Endothelial cell of umbilical vein (primary cell): Measurements from ENCODE around the gene AGBL4. TPM values are rescaled to one million over a fixed set of nuclear protein-coding genes. Genes with fewer than 3 reads are reported as not detected.

Experiments
- BruUV-seq: library from RNA; stranded (reverse); fragments of 400-500 nt; replicated peaks from 2 replicates; lab custom pipeline; 2021; lab: Mats Ljungman, UMichigan
- CTCF ChIA-PET: fragments of 300-600, 350-600 bp; sonication (Branson Sonifier 250); formaldehyde crosslinking; loops from one replicate; lab custom pipeline; 2021; ENCODE audit warnings: antibody characterized with exemption, inconsistent platforms; lab: Charles Lee
- POLR2A ChIA-PET: fragments of 300-600, 350-600 bp; sonication (Branson Sonifier 250); formaldehyde crosslinking; loops from one replicate; lab custom pipeline; 2021; ENCODE audit warnings: antibody characterized with exemption, inconsistent platforms; lab: Charles Lee
- DNase-seq: peaks from one replicate; pipeline ENCODE4 v3.0.0-alpha.2; 2011; ENCODE audit warnings: low read depth, low spot score
- FAIRE-seq: peaks from 2 replicates; lab custom pipeline; 2011; peaks lifted over from hg19 to GRCh38; lab: Jason Lieb, UNC
- H2AFZ ChIP-seq: 2 replicates; pipeline ENCODE4 v1.6.0; 2012; ENCODE audit warnings: low read depth, low read length, control low read depth, inconsistent platforms
- H3K27ac ChIP-seq: 2 replicates; pipeline ENCODE4 v1.5.1; 2011; ENCODE audit warnings: low read depth, mild to moderate bottlenecking, control low read depth, low read length, moderate library complexity; ENCODE audit not compliant: insufficient read depth
- H3K27me3 ChIP-seq, 2 experiments: 2 replicates each; pipeline versions ENCODE4 v1.6.0 to v1.6.1; 2011; ENCODE audit warnings: low read length in 2 of 2, mixed read lengths in 1 of 2; ENCODE audit not compliant: control insufficient read depth in 2 of 2, insufficient read depth in 2 of 2
- H3K36me3 ChIP-seq, 2 experiments: 2 replicates in 1 of 2; 3 replicates in 1 of 2; pipeline ENCODE4 v1.5.1; 2011; ENCODE audit warnings: low read length in 2 of 2, mild to moderate bottlenecking in 1 of 2, moderate library complexity in 1 of 2; ENCODE audit not compliant: control insufficient read depth in 2 of 2, insufficient read depth in 2 of 2; ENCODE audit errors: extremely low read depth in 1 of 2
- H3K4me1 ChIP-seq: 3 replicates; pipeline ENCODE4 v1.5.1; 2011; ENCODE audit warnings: mild to moderate bottlenecking, low read length; ENCODE audit not compliant: control insufficient read depth, insufficient read depth; ENCODE audit errors: extremely low read depth
- H3K4me2 ChIP-seq: 2 replicates; pipeline ENCODE4 v1.6.1; 2011; ENCODE audit warnings: low read length, control low read depth, mixed read lengths; ENCODE audit not compliant: insufficient read depth
- H3K4me3 ChIP-seq, 3 experiments: fragments of 200-600 bp in 1 of 3; sonication (generic), shearing (Covaris generic) in 1 of 3; replicated peaks in 1 of 3; 2 replicates each; pipeline ENCODE4 v1.5.1; 2011 to 2016; ENCODE audit warnings: control low read depth in 3 of 3, low read length in 3 of 3, mild to moderate bottlenecking in 2 of 3, inconsistent platforms in 1 of 3, low read depth in 1 of 3, moderate library complexity in 1 of 3; ENCODE audit not compliant: insufficient read depth in 1 of 3
- H3K79me2 ChIP-seq: 2 replicates; pipeline ENCODE4 v1.6.0; 2012; ENCODE audit warnings: low read length, inconsistent platforms; ENCODE audit not compliant: control insufficient read depth, insufficient read depth
- H3K9ac ChIP-seq: replicated peaks from 2 replicates; pipeline ENCODE3; 2011; ENCODE audit warnings: low read length, control low read depth; ENCODE audit not compliant: insufficient read depth; ENCODE audit errors: extremely low read depth
- H3K9me1 ChIP-seq: replicated peaks from 3 replicates; pipeline ENCODE4 v1.6.0; 2011; ENCODE audit warnings: mild to moderate bottlenecking, low read length; ENCODE audit not compliant: control insufficient read depth, insufficient read depth; ENCODE audit errors: extremely low read depth
- H3K9me3 ChIP-seq: replicated peaks from 2 replicates; pipeline ENCODE4 v1.5.1; 2012; ENCODE audit warnings: low read length, inconsistent platforms; ENCODE audit not compliant: control insufficient read depth, insufficient read depth
- H4K20me1 ChIP-seq: replicated peaks from 2 replicates; pipeline ENCODE3; 2011; ENCODE audit warnings: mild to moderate bottlenecking, low read length; ENCODE audit not compliant: control insufficient read depth, insufficient read depth; ENCODE audit errors: extremely low read depth
- CTCF ChIP-seq, 2 donors: IDR thresholded peaks; 1 replicate in 1 of 2; 2 replicates in 1 of 2; pipeline ENCODE4 v1.5.1; 2011; ENCODE audit warnings: low read length in 2 of 2, mild to moderate bottlenecking in 2 of 2, moderate library complexity in 2 of 2, control low read depth in 1 of 2, inconsistent platforms in 1 of 2, low read depth in 1 of 2; ENCODE audit not compliant: insufficient read depth in 1 of 2; ENCODE audit errors: extremely low read depth in 1 of 2
- EZH2 ChIP-seq: IDR thresholded peaks from 2 replicates; pipeline ENCODE4 v1.6.1; 2012; ENCODE audit warnings: borderline replicate concordance, low read depth, mild to moderate bottlenecking, moderate library complexity, low read length, inconsistent platforms; ENCODE audit not compliant: severe bottlenecking
- FOS ChIP-seq: IDR thresholded peaks from 2 replicates; pipeline ENCODE4 v1.6.1; 2011; ENCODE audit warnings: mild to moderate bottlenecking, low read length, moderate library complexity, borderline replicate concordance; ENCODE audit not compliant: insufficient read depth
- GATA2 ChIP-seq: IDR thresholded peaks from 2 replicates; pipeline ENCODE4 v1.7.0; 2011; ENCODE audit warnings: low read depth, mild to moderate bottlenecking, moderate library complexity, mixed read lengths, low read length; ENCODE audit not compliant: insufficient read length, insufficient read depth
- JUN ChIP-seq: IDR thresholded peaks from 2 replicates; pipeline ENCODE4 v1.6.1; 2011; ENCODE audit warnings: borderline replicate concordance, low read depth; ENCODE audit not compliant: insufficient read length, insufficient read depth
- MAX ChIP-seq: IDR thresholded peaks from 2 replicates; pipeline ENCODE4 v1.6.1; 2011; ENCODE audit not compliant: insufficient read depth, insufficient read length
- MYC ChIP-seq: IDR thresholded peaks from one replicate; pipeline ENCODE4 v1.6.1; 2011; ENCODE audit warnings: mild to moderate bottlenecking, low read depth, low read length
- POLR2A ChIP-seq: IDR thresholded peaks from 2 replicates; pipeline ENCODE4 v1.6.1; 2012; ENCODE audit warnings: low read depth, mild to moderate bottlenecking, control low read depth, low read length
- POLR2AphosphoS5 ChIP-seq: IDR thresholded peaks from 2 replicates; pipeline ENCODE4 v1.6.1; 2012; ENCODE audit warnings: low read depth, mild to moderate bottlenecking, control low read depth, low read length, moderate library complexity; ENCODE audit not compliant: insufficient read depth
- dilution Hi-C: fragments of 300-500 bp; cut with MboI; formaldehyde crosslinking; loops from one replicate; pipeline ENCODE4 v1.15.0; 2019; ENCODE audit warnings: low sequenced_read_pairs; ENCODE audit not compliant: extremely low pct_ligation_motif_present
- intact Hi-C: fragments of 100-400 bp; cut with micrococcal nuclease; formaldehyde crosslinking; loops from one replicate; pipeline ENCODE4 v1.10.0; 2022
- polyA plus RNA-seq, 4 experiments: library from polyadenylated mRNA; depleted of rRNA in 3 of 4; stranded (reverse) in 3 of 4; unstranded in 1 of 4; fragments of >200 nt; gene quantifications; 2 replicates each; pipeline versions ENCODE4 v1.2.1 to v1.2.3, GENCODE V29; 2011 to 2012; ENCODE audit warnings: missing spikeins in 1 of 4
- total RNA-seq: library from RNA; stranded (reverse); gene quantifications from 2 replicates; pipeline ENCODE4 v1.2.3, GENCODE V29; 2021

Gene AGBL4
- total and polyA plus RNA-seq, 2 donors (not counting 3 experiments of a cell fraction or from before 2014, with no cell fraction given): not detected

GRCh38 chr1:49651136-49651535 is 372.6 kb downstream of the AGBL4 start:
- dilution Hi-C loops: no loop called here
- no TSS peak for BruUV-seq

More at GRCh38 chr1:49651136-49651535, 372.6 kb downstream of the AGBL4 start:
- H3K4me1 ChIP-seq: no peaks in the 10 kb centered on the region
- no peak for DNase-seq
- H2AFZ ChIP-seq: no peak overlapping the region
- intact Hi-C loops: no loop called here
- no peak for TF ChIP-seq FOS
- no peak for TF ChIP-seq EZH2
- no peak for TF ChIP-seq CTCF (IDR thresholded peaks at IDR 0.05; ENCODE audit: extremely low read depth in 1 of 2, insufficient read depth in 1 of 2, low read depth in 1 of 2, low read length in 2 of 2)
- TF ChIP-seq POLR2AphosphoS5: no peak
- TF ChIP-seq MYC: no peak
- TF ChIP-seq JUN: no peak
- no peak for TF ChIP-seq POLR2A
- no peak for TF ChIP-seq MAX
- no peak for TF ChIP-seq GATA2
- no peak overlapping the region for H3K9ac ChIP-seq
- H3K79me2 ChIP-seq: no peaks in the 10 kb centered on the region
- no peaks in the 10 kb centered on the region for H3K36me3 ChIP-seq
- no peak for FAIRE-seq
- H3K9me3 ChIP-seq: peaks cover 2% of the 10 kb centered on the region
- no peak overlapping the region for H3K4me3 ChIP-seq
- H3K27me3 ChIP-seq: no peaks in the 10 kb centered on the region
- CTCF ChIA-PET: no interaction called here
- no peak overlapping the region for H3K27ac ChIP-seq
- POLR2A ChIA-PET: no interaction called here
- H3K4me2 ChIP-seq: no peak overlapping the region
- no peaks in the 10 kb centered on the region for H4K20me1 ChIP-seq
- no peaks in the 10 kb centered on the region for H3K9me1 ChIP-seq
